ENCODE results near the gene CHSY1. TPM values are rescaled to one million over a fixed set of nuclear protein-coding genes. Genes with fewer than 3 reads are reported as not detected.

CHSY1 gene
- total and polyA plus RNA-seq, 2 of the 13 experiments (the other 11 are each of a cell fraction or from before 2014, with no cell fraction given) = 13.3 to 13.7 TPM

- TF ChIP-seq KLF9 (CRISPR knock-in tag; IDR thresholded peaks at IDR 0.05; ENCODE audit: low read depth) = no peak
- TF ChIP-seq DMAP1 (CRISPR knock-in tag; IDR thresholded peaks at IDR 0.05) = no peak
- no peak for TF ChIP-seq ARHGAP35 (CRISPR knock-in tag; IDR thresholded peaks at IDR 0.05; ENCODE audit: borderline replicate concordance)
- no peak for TF ChIP-seq ATF7 (IDR thresholded peaks at IDR 0.05)
- no peak for TF ChIP-seq ATF7 (CRISPR knock-in tag; IDR thresholded peaks at IDR 0.05)
- no peak for TF ChIP-seq SRSF1 (optimal IDR thresholded peaks at IDR 0.05; ENCODE audit: low read depth, low read length)
- no peak for TF ChIP-seq ZNF333 (CRISPR knock-in tag; IDR thresholded peaks at IDR 0.05; ENCODE audit: borderline replicate concordance)
- no peak for TF ChIP-seq ZZZ3 (CRISPR knock-in tag; IDR thresholded peaks at IDR 0.05; ENCODE audit: borderline replicate concordance)
- TF ChIP-seq ZMYM4 (CRISPR knock-in tag; IDR thresholded peaks at IDR 0.05) = no peak
Measured at GRCh38 chr15:101185770-101186169, 66.1 kb downstream of the CHSY1 start (continued).

GRCh38 chr15:101185336-101185735 is 66.5 kb downstream of the CHSY1 start:
- Histone ChIP-seq H3K4me1 (ENCODE audit: insufficient read depth, low read length) (no peaks in the 10 kb centered on the region), H4K20me1 (ENCODE audit: insufficient read depth, low read length) (0 out of 2 replicates have a peak, but pooled peaks cover 2% of the 10 kb centered on the region), H3K4me3 (replicated peaks in 1 of 3; ENCODE audit: insufficient read depth in 1 of 3, low read depth in 2 of 3, low read length in 3 of 3) (no peak overlapping the region), H3K27me3 (ENCODE audit: control insufficient read depth in 1 of 2, insufficient read depth in 2 of 2, low read length in 2 of 2) (no peaks in the 10 kb centered on the region), H3K79me2 (ENCODE audit: insufficient read depth, low read length) (peaks cover 24% of the 10 kb centered on the region), H3K9ac (ENCODE audit: insufficient read depth, low read depth, low read length) (no peak overlapping the region), H3K27ac (ENCODE audit: extremely low read length, insufficient read depth, low read length) (no peak overlapping the region), H3K9me3 (ENCODE audit: low read length) (no peaks in the 10 kb centered on the region), H2AFZ (ENCODE audit: low read length) (no peak overlapping the region), H3K36me3 (replicated peaks in 1 of 2; ENCODE audit: control insufficient read depth in 1 of 2, insufficient read depth in 2 of 2, low read length in 2 of 2) (peaks cover 0 to 17% of the 10 kb centered on the region in 2 experiments; a peak in 2 of 5 replicates), H3K4me2 (ENCODE audit: low read depth, low read length) (no peak overlapping the region)
- POLR2A ChIA-PET = no interaction called here
- WGBS (ENCODE audit: low lambda C conversion rate) = 92% methylated on average over 6 of the region's 6 CpGs
- in situ Hi-C loops (cut with HindIII; ENCODE audit: extremely low pct_ligation_motif_present, low pct_unique_long_range_greater_than_20kb) = no loop called here
- ATAC-seq (no peak), FAIRE-seq (no peak), DNase-seq (ENCODE audit: low spot score) (no peak)
- BruUV-seq (replicated peaks) = no TSS peak
- intact Hi-C loops (cut with micrococcal nuclease; ENCODE audit: unreplicated experiment) = no loop called here
- CTCF ChIA-PET (ENCODE audit: low intra/inter-chr PET ratio, low total read pairs) = no interaction called here
- no peak for TF ChIP-seq ZNF280D (CRISPR knock-in tag; IDR thresholded peaks at IDR 0.05)
- no peak for TF ChIP-seq SMYD3 (CRISPR knock-in tag; IDR thresholded peaks at IDR 0.05)
- no peak for TF ChIP-seq HMG20B (CRISPR knock-in tag; conservative IDR thresholded peaks at IDR 0.05)
- TF ChIP-seq ZNF34 (CRISPR knock-in tag; IDR thresholded peaks at IDR 0.05; ENCODE audit: borderline replicate concordance) = no peak
- TF ChIP-seq KAT8 (CRISPR knock-in tag; IDR thresholded peaks at IDR 0.05) = no peak
- TF ChIP-seq ZKSCAN5 (CRISPR knock-in tag; IDR thresholded peaks at IDR 0.05) = no peak
- TF ChIP-seq TIGD3 (CRISPR knock-in tag; IDR thresholded peaks at IDR 0.05; ENCODE audit: borderline replicate concordance) = no peak
- no peak for TF ChIP-seq ZNF510 (CRISPR knock-in tag; IDR thresholded peaks at IDR 0.05; ENCODE audit: low read depth)
- TF ChIP-seq ZNF569 (CRISPR knock-in tag; IDR thresholded peaks at IDR 0.05; ENCODE audit: borderline replicate concordance) = no peak
- TF ChIP-seq ATM (IDR thresholded peaks at IDR 0.05; ENCODE audit: borderline replicate concordance) = no peak

Measured in HepG2 (cell line).